NCI-H1105 (cell line): ENCODE measurements around the gene TRMU.

Experiments
- DNase-seq: peaks from one replicate; lab custom pipeline; 2025; lab: John Stamatoyannopoulos, UW

TRMU gene

GRCh38 chr22:46337870-46338269 lies 2.4 kb downstream of the TRMU start:
- no peak for DNase-seq

GRCh38 chr22:46338636-46339035 lies 3.1 kb downstream of the TRMU start:
- DNase-seq, result no peak

DNA sequence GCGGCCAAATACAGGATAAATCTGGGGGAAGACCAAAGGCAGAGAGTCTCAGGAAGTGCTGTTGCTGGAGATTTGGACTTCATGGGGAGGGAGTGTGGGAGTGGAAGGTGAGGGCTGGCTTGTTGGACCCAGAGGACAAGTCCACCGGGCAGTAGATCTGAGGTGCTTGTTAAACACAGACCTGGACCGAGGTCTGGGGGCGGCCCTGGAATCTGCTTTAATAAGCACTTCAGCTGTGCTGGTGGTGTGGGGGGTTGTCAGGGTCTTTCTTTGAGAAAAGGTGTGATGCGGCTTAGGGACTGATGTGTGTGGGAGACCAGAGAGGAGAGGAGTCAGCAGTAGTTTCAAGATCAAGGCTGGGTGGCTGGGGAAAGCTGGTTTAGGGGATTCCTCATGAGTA lies 4.4 kb downstream of the TRMU start:
- no peak for DNase-seq

DNA sequence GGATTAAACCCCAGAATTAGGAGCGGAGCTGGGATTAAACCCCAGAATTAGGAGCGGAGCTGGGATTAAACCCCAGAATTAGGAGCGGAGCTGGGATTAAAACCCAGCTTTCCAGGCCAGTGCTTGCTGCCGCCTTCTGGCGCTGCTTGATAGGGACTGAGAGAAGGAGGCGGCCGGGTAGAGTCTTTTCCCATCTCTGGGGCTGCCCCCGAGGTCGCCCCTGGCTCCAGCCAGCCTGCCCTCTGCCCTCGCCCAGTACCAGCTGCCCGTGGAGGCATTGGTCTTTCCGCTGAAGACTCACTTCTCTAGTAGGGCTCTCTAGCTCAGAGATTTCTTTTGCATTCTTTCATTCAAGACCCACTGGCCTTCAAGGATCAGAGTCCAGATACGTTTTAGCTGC lies 5.2 kb downstream of the TRMU start:
- DNase-seq, result no peak

DNA sequence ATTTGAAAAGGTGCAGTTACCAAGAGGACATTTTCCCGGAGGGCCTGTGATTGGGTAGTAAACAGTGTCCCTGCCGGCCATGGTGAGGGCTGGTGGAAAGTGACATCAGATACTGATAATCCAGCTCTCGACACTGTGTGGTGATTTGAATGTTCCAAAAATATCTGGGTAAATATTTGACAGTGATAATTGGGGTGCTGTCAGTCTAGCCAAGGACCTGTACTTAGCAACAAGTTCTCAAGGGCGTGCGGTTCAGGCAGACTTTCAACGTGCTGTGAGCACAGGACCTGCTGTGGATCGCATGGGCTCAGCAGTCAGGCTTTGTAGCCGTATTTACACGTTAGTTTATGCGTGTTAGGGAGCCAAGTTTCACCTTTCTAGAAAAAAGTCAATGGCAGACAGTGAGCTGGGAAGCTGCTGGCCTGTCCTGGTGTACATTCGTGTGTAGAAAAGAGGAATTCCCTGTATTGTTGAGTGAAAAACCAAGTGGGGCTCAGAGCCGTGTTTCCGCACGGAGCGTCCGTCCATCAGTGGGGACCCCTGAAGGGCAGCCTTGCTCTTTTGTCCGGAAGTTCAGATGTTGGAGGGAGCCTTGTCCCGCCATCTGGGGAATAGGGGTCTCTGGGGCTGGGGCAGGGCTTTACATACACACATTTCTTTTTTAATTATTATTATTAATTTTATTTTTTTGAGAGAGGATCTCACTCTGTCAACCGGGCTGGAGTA lies 11.3 kb downstream of the TRMU start:
- no peak for DNase-seq

GRCh38 chr22:46347646-46348045 lies 12.1 kb downstream of the TRMU start:
- DNase-seq, result no peak

DNA sequence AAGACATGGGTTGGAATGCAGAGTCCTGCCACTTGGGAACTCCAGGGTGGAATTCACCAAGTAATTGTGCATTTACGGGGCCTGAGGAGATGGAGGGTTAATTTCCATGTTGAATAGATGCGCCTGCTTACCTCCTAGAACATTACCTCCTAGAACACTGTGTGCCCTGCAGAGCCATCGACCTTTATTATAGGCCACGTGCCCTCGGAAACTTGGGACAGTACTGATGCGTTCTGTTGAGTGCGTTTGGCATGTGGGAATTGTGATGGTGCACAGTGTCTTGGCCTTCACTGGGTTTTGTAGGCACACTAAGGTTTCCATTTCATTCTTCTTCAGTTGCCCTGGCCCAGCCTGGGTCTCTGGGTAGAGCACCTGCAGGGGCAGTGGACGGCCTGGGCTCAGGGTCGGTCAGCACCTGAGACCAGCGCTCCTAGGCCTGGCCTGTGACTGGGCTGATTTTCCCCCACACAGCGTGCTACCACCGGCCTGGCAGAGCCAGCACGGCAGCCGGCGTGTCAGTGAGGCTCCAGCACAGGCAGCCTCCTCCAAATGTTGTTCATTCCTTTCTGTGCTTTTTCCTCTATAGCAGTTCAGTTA lies 12.7 kb downstream of the TRMU start:
- DNase-seq, result no peak

- no peak for DNase-seq
These were observed 13.7 kb downstream of the TRMU start for GRCh38 chr22:46349238-46349637.

DNA sequence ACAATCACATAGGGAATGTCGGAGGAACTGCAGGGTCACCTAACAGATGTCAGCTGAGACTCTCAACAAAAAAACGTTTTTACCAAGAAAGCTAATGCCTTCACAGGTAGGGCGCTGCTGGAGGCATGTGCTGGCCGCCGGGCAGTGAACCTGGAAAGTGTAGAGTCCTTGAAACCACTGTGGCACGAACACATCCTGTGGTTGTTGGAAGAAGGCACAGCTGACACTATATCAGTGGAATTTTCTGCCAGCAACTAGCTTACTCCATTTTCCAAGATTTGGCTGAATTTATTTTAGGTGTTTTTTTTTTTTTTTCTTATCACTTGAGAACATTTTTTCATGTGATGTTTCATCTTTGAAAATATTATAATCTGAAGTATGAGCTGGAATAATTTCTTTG lies 14.2 kb downstream of the TRMU start:
- no peak for DNase-seq

GRCh38 chr22:46350121-46350520 lies 14.6 kb downstream of the TRMU start:
- DNase-seq, result no peak

DNA sequence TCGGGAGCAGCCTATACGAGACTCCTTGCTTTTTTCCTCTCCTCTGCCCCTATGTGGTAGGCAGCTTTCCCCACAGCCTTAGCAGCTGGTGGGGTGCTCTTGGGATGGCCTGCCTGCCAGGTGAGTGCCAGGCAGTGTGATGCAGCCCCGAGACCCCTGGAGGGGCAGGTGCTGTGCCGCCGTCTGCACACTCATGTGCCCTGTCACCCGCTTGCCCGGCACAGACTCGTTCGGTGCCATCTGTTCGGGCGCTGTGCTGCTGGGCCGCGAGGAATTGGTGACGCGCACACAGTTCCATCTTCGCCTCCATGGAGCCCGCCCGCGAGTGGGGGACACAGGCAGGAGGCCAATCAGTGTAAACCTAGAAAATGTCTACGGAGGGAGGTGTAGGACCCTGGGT lies 15.1 kb downstream of the TRMU start:
- DNase-seq, result no peak

- DNase-seq, result no peak
These were observed 15.7 kb downstream of the TRMU start for GRCh38 chr22:46351131-46351735.

- no peak for DNase-seq
These were observed 16.3 kb downstream of the TRMU start for GRCh38 chr22:46351767-46352166.

GRCh38 chr22:46352276-46352675 lies 16.8 kb downstream of the TRMU start:
- DNase-seq, result no peak

DNA sequence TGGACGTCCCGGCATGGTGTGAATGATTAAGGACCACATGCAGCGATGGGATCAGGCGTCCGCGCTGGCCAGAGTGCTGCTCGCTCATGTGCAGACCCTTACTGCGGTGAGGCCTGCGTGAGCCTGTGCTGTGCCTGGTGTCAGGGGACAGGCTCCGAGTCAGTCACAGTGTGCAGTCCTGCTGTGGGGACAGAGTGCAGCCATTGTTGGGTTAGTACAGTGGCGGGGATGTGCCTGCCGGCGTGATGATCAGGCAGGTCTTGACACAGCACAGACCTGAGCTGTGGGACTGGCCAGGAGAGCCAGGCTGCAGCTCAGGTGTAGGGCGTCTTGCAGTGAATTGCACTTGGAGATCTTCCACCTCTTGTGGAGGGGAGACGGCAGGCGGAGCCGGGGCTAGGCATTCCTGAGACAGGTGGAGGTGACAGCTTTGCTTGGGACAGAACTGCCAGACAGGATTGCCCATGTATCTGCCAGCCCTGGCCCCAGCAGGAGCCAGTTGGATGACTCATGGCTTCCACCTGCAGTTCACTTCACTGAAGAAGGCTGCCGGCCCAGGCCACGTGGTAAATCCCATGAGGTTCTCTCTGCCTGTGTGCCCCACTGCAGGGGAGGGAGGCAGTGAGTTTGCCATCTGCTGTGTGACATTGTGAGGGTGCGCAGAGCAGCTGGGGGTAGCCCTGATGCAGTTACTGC lies 17.3 kb downstream of the TRMU start:
- no peak for DNase-seq

DNA sequence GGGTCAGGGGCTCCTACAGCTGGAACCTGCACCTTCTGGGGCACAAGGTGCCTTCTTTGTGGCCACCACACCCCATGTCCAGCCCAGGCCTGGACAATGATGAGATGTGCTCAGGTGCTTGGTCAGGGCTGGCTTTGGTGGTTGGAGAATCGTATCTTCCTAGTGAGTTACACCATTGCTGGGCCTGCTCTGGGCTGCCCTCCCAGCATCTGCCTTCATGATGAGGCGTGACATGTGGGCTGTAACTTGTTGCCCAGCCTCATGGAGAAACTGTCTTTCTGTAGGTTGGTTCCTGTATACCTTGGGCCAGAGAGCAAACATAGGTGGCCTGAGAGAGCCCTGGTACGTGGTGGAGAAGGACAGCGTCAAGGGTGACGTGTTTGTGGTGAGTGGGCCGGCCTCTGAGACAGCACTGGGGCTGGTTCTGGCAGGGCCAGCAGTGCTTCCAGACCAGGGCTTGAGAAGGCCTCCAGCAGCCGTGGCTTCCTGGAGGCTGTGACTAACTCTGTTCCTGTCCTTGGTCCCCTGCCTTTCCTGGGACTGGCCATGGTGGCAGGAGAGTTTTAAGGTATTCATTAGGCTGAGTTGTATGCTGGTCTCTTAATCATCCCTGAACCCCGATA lies 18.1 kb downstream of the TRMU start:
- DNase-seq, result no peak

DNA sequence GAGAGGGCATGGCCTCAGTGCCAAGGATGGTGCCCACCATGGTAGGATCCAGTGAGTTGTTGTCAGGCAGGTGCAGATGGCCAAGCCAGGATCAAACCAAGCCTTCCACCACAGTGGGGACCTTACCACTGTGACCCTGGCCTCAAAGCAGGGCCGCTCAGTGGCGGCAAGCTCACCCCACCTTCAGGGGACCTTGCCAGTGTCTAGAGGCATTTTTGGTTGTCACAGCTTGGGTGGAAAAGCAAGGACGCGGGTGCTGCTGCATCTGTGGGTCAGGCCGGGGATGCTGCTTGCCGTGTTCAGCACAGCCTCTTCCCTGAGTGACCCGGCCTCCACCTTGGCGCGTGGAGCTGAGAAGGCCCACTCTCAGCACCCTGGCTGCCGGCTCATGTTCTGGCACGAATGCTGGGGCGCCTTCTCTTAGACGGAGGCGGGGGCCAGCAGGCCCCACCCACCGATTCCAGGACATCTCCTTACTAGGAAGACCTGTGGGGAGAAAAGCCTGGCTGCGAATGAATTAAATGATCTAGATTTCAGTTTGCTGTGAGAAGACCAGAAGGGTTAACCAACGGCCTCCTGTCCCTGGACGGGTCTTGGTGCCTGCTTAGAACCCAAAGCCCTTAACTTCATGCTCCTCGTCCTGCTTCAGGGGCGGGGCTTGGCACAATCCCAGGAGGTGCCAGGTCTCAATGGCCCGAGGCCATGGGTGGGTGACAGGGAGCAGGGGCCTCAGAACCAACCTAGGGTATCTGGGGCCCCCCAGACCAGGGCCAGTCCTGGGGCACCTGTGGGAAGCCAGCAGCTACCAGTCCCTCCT lies 18.9 kb downstream of the TRMU start:
- no peak for DNase-seq

DNA sequence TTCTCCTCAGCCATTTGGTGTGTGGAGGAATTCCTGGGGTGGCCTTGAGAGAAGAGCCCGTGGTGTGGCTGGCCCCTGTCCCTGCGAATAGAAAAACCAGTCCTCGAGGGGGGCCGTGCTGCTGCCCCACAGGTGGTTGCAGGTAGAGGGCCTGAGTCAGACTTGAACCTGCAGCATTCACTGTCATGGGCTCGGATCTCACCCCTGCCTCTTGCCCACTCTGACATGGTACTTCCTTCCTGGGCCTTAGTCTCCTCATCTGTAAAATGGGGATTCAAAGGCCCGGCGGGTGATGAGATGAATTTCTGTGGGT lies 19.4 kb downstream of the TRMU start:
- DNase-seq, result no peak

- no peak for DNase-seq
These were observed 20.0 kb downstream of the TRMU start for GRCh38 chr22:46355369-46355995.

DNA sequence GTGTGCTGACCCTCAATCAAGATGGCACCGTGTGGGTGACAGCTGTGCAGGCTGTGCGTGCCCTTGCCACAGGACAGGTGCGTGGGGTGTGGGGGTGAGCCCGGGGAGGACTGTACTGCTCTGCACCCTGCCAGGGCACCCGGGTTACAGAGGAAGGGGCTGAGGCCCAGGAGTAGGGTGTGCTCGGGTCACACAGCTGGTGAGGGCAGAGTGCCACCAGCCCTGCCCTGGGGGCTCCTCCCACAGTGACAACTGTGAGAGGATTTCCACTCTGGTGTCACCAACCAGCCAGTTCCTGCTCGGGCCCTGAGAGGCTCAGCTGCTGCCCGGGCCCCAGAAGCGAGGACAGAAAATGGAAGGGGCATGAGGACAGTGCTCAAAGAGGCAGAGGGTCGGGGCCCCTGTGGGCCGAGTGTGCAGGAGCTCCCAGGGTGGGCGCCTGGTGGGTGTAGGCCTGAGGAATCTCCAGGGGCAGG lies 20.5 kb downstream of the TRMU start:
- DNase-seq, result no peak
